ENCODE data around the gene SYT14.
"Not testable (repeated sequence)": the region's sequence is repeated elsewhere in the genome, so short reads cannot be mapped to it uniquely, and the experiment has no call there.

Gene SYT14

GRCh38 chr1:210117681-210118170 lies 179.7 kb downstream of the SYT14 start:
- DNase-seq (ENCODE audit: low read depth in 2 of 2), result no peak

GRCh38 chr1:210123383-210123782 lies 185.4 kb downstream of the SYT14 start:
- DNase-seq (ENCODE audit: low read depth in 2 of 2), result no peak

- DNase-seq (ENCODE audit: low read depth in 2 of 2), result no peak
Measured at GRCh38 chr1:210123924-210124589, 186.0 kb downstream of the SYT14 start.

- no peak for DNase-seq (ENCODE audit: low read depth in 2 of 2)
Measured at GRCh38 chr1:210124736-210125135, 186.7 kb downstream of the SYT14 start.

- no peak for DNase-seq (ENCODE audit: low read depth in 2 of 2)
Measured at GRCh38 chr1:210125143-210125542, 187.1 kb downstream of the SYT14 start.

- no peak for DNase-seq (ENCODE audit: low read depth in 2 of 2)
Measured at GRCh38 chr1:210129092-210129491, 191.1 kb downstream of the SYT14 start.

- DNase-seq (ENCODE audit: low read depth in 2 of 2), result no peak
Measured at GRCh38 chr1:210129759-210130158, 191.7 kb downstream of the SYT14 start.

GRCh38 chr1:210132582-210132981 lies 194.6 kb downstream of the SYT14 start:
- DNase-seq (ENCODE audit: low read depth in 2 of 2), result no peak

- peak; percentile 17 to 39 for DNase-seq (ENCODE audit: low read depth in 2 of 2)
Measured at GRCh38 chr1:210143465-210144062, 205.5 kb downstream of the SYT14 start.

GRCh38 chr1:210144736-210145135 lies 206.7 kb downstream of the SYT14 start:
- DNase-seq (ENCODE audit: low read depth in 2 of 2), result no peak

GRCh38 chr1:210151052-210151672 lies 213.1 kb downstream of the SYT14 start:
- no peak for DNase-seq (ENCODE audit: low read depth in 2 of 2)

- DNase-seq (ENCODE audit: low read depth in 2 of 2), result no peak
Measured at GRCh38 chr1:210159211-210159610, 221.2 kb downstream of the SYT14 start.

GRCh38 chr1:210170220-210170619 lies 232.2 kb downstream of the SYT14 start:
- DNase-seq (ENCODE audit: low read depth in 2 of 2), result no peak

- no peak for DNase-seq (ENCODE audit: low read depth in 2 of 2)
Measured at GRCh38 chr1:210174133-210174532, 236.1 kb downstream of the SYT14 start.

- no peak for DNase-seq (ENCODE audit: low read depth in 2 of 2)
Measured at GRCh38 chr1:210185063-210185462, 247.0 kb downstream of the SYT14 start.

- not testable (repeated sequence) for DNase-seq (ENCODE audit: low read depth in 2 of 2)
Measured at GRCh38 chr1:210187849-210188606, 250.0 kb downstream of the SYT14 start.

GRCh38 chr1:210189426-210189825 lies 251.4 kb downstream of the SYT14 start:
- DNase-seq (ENCODE audit: low read depth in 2 of 2), result no peak

- DNase-seq (ENCODE audit: low read depth in 2 of 2), result no peak
Measured at GRCh38 chr1:210195635-210196160, 257.7 kb downstream of the SYT14 start.

- DNase-seq (ENCODE audit: low read depth in 2 of 2), result not testable (repeated sequence)
Measured at GRCh38 chr1:210196266-210196665, 258.2 kb downstream of the SYT14 start.

- no peak for DNase-seq (ENCODE audit: low read depth in 2 of 2)
Measured at GRCh38 chr1:210198840-210199239, 260.8 kb downstream of the SYT14 start.

GRCh38 chr1:210200124-210200736 lies 262.2 kb downstream of the SYT14 start:
- no peak for DNase-seq (ENCODE audit: low read depth in 2 of 2)

- no peak for DNase-seq (ENCODE audit: low read depth in 2 of 2)
Measured at GRCh38 chr1:210201681-210202080, 263.7 kb downstream of the SYT14 start.

All from activated CD4-positive, alpha-beta T cell treated with anti-CD3 and anti-CD28 coated beads for 24 hours (primary cell).